COR-L47 (cell line): ENCODE measurements around the gene PRKCG.
"Not testable (repeated sequence)": the region's sequence is repeated elsewhere in the genome, so short reads cannot be mapped to it uniquely, and the experiment has no call there.

Experiments
- DNase-seq: peaks from one replicate; lab custom pipeline; 2025; lab: John Stamatoyannopoulos, UW

Gene PRKCG

GRCh38 chr19:53881482-53882390 is at the start of gene PRKCG:
TSS of gene PRKCG (plus strand) at chr19:53882197. CDS start at chr19:53882495, 298 bp downstream.
- DNase-seq, result no peak

GRCh38 chr19:53832861-53833260 is 49.1 kb upstream of the PRKCG start:
- not testable (repeated sequence) for DNase-seq

DNA sequence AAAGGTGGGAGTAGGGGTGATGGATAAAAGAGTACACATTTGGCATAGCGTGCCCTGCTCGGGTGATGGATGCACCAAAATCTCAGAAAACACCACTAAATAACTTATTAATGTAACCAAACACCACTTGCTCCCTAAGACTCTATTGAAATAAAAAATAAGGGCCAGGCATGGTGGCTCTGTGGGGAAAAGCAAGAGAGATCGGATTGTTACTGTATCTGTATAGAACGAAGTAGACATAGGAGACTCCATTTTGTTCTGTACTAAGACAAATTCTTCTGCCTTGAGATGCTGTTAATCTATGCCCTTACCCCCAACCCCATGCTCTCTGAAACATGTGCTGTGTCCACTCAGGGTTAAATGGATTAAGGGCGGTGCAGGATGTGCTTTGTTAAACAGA is 43.6 kb upstream of the PRKCG start:
- not testable (repeated sequence) for DNase-seq

GRCh38 chr19:53840241-53840640 is 41.8 kb upstream of the PRKCG start:
- DNase-seq, result not testable (repeated sequence)

- not testable (repeated sequence) for DNase-seq
These were observed 41.1 kb upstream of the PRKCG start for GRCh38 chr19:53840914-53841313.

DNA sequence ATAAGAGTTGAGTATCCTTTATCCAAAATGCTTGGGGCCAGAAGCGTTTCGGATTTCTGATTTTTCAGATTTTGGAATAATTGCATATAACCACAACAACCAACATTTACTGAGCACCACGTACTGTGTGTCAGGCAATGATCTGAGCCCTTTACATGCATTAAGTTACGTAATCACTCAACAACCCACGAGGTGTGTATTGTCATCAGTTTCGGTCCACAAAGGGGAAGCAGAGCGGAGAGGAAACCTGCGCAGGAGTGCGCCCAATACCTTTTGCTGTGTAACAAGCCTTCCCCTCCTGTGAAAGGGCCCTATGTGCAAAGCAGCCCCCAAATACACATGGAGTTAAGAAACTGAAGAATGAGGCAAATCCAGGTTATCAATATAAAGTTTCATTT is 37.1 kb upstream of the PRKCG start:
- no peak for DNase-seq

GRCh38 chr19:53847555-53847954 is 34.4 kb upstream of the PRKCG start:
- DNase-seq, result no peak

GRCh38 chr19:53849237-53849676 is 32.7 kb upstream of the PRKCG start:
- DNase-seq, result no peak

DNA sequence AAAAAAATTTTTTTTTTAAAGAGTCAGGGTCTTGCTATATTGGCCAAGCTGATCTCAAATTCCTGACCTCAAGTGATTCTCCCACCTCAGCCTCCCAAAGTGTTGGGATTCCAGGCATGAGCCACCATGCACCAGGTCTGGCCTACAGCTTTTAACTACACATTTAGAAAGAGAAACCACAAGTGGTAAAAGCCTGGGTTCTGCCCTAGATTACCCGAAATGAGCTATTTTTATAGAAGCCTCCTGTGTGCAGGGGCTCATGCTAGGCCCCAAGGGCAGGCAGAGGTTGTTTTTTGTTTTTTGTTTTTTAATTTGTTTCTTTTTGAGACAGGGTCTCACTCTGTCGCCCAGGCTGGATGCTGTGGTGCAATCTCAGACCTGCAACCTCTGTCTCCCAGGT is 28.3 kb upstream of the PRKCG start:
- no peak for DNase-seq

DNA sequence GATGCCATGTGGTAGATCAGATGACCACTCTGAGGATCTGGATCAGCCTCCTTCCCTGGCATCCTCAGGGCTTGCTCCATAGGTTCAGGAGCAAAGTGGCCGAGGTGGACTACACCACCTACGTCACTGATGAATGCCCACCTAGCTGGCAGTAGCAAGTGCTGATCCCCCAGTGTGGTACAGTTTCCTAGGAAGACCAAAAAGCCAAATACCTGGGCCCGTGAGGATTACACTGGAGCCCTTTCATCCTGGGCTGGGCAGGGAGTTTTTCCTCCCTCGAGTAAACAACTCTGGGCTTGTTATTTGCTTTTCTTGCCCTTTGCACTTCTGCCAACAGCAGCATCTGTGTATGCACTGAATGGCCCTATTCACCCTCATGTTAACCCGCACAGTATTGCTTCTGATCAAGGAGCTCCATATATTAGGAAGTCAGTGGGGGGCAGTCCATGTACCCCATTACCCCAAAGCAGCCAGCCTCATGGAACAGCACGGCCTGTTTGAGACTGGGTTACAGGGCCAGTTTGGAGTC is 17.6 kb upstream of the PRKCG start:
- DNase-seq, result no peak

- DNase-seq, result no peak
These were observed 16.5 kb upstream of the PRKCG start for GRCh38 chr19:53865523-53865917.

GRCh38 chr19:53865918-53866864 is 15.8 kb upstream of the PRKCG start:
- DNase-seq, result no peak

DNA sequence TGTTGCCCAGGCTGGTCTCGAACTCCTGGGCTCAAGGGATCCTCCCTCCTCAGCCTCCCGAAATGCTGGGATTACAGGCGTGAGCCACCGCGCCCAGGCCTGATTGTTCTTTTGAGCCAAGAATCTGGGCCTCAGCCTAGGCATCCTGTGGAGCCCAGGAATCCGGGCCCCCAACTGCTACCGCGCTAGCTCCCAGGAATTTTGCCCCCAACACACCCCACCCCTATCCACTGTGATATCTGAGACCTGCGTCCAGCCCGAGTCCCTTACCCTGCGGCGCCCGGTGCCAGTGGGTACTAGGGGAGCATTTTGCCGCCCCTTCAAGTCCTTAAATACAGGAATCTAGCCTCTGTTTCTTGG is 15.2 kb upstream of the PRKCG start:
- no peak for DNase-seq

- DNase-seq, result peak; percentile 16
These were observed 14.5 kb upstream of the PRKCG start, which contains the start of gene MYADM for GRCh38 chr19:53867225-53868090. TSS of gene MYADM (plus strand) at chr19:53867883. CDS start at chr19:53873530, 5,647 bp downstream.

DNA sequence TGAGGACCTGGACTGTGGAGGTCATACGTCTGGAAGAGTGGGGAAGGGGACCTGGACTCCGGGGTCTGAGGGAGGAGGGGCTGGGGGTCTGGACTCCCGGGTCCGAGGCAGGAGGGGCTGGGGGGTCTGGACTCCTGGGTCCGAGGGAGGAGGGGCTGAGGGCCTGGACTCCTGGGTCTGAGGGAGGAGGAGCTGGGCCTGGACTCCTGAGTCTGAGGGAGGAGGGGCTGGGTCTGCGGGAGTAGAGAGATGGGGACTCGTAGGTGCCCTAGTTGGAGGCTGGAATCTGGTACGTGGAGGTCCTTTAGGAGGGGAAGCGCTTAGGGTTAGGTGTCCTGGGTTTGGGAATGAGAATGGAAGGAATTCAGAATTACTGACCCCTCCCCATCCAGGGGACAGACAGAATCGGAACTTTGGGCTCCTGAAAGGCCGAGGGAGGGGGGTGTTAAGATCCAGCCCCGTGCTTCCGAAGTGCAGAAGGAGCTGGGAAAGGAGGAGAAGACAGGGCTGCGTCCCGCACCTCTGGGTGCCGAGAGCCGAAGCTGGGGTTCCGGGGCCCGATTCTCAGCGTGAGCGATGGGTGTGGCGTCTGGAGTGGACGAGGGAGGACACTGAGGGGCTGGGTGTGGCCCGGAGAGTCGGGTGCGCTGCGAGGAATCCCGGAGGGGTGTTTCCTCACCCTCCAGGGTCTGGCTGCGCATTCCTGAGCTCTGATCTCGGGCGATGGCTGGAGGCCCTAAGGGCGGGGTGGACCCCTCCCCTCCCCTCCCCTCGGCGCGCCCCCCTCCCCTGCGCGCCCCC is 13.7 kb upstream of the PRKCG start:
- DNase-seq, result no peak

DNA sequence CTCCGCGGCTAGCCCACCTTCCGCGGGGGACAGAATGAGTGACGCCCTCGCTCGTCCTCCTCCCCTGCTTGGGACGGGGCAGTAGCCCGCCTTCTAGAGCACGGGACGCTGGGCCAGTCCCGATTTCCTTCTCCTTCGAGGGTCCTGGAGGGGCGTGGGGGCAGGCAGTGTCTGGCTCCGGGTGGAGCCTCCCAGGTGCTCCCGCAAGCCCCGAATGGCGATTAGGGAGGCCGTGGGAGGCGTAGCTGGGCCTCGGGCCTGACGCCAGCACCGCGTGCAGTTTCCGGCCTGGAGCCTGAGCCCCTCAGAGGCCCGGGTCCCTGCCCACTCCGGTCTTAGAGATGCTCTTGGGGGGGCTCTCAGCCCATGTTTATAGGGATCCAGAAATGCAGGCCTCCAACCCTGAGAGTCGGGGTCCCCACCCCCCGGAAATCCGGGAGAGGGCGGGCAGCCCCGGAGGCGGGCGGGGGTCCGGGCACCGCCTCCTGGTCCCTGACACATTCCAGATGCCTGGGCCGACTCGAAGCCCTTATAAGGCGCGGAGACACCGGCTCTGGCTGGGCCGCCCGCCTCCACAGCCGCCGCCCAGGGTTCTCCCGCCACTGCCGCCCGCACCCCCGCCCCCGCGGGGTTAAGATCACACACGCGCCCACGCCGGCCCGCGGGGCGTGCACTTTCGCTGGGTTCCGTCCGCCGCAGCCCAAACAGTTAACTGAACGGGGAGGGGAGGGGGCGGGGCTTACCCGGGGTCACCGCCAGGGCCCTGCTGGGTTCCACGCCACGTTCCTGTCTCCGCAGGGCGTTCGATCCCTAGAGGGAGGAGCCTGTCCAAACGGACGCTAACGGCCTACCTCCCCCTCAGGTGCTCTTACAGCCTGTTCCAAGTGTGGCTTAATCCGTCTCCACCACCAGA is 12.8 kb upstream of the PRKCG start:
- no peak for DNase-seq

- DNase-seq, result not testable (repeated sequence)
These were observed 12.1 kb upstream of the PRKCG start for GRCh38 chr19:53869805-53870484.

DNA sequence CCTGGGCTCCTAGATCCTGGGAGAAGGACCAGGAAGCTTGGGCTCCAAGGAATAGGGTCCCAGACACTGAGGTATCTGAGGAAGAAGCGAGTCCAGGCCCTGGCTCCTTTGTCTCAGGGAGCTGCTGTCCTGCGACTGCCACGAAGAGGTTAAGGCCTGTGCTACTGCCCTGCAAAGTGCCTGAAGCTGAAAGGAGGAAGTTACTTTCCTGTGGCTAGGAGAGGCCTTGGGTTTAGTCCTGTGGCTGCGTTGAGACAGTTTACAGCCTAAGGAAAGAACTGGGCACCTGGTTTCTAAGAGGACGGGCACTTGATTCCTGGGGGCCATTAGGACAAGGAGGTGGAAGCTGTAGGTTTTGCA is 11.5 kb upstream of the PRKCG start:
- DNase-seq, result no peak

DNA sequence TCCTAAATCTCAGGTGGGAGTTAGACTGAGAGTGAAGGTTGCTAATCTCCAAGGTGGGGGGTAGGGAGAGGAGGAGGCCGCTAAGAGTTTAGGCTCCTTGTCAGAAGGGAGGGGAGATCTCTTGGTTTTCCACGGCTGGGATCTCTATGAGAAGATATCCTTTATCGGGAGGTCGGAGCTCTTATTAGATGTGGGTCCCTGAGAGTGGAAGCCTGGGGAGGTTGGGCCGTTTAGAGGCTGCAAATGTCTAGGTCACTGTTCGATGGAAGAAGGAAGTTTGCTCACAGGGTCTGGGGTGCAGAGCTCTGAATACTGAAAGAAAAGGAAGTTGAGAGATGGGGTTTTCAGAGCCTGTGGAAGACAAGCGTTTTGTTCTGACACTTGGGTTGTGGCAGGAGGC is 10.5 kb upstream of the PRKCG start:
- no peak for DNase-seq
